ENCODE measurements around the gene GHRH.

The GHRH gene

GRCh38 chr20:37297066-37297736 is 35.6 kb upstream of the GHRH start:
- no peak for TF ChIP-seq CTCF (IDR thresholded peaks at IDR 0.05; ENCODE audit: low read depth, low read length)
- H3K4me3 ChIP-seq (ENCODE audit: low read depth, low read length) = no peak overlapping the region

DNA sequence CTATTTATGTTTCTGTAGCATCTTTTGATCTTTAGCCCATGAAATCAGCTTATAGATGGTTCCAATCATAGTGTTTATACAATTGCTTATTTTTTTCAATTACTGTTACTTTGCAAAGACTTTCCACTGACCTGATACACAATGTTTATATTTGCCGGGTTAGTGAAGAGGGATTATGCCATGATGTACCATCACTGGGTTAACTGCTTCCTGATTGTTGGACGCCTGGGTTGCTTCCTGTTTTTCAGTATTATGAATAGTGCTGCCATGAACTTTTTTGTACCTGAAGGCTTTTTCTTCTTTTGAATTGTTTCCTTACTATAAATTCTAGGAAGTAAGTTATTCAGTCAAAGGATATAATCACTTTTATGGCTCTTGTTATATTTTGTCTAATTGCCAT is 34.8 kb upstream of the GHRH start:
- no peak for TF ChIP-seq CTCF (IDR thresholded peaks at IDR 0.05; ENCODE audit: low read depth, low read length)
- H3K4me3 ChIP-seq (ENCODE audit: low read depth, low read length) = no peak overlapping the region

GRCh38 chr20:37295595-37295994 is 34.0 kb upstream of the GHRH start:
- TF ChIP-seq CTCF (IDR thresholded peaks at IDR 0.05; ENCODE audit: low read depth, low read length) = no peak
- no peak overlapping the region for H3K4me3 ChIP-seq (ENCODE audit: low read depth, low read length)

GRCh38 chr20:37295001-37295400 is 33.4 kb upstream of the GHRH start:
- no peak overlapping the region for H3K4me3 ChIP-seq (ENCODE audit: low read depth, low read length)
- TF ChIP-seq CTCF (IDR thresholded peaks at IDR 0.05; ENCODE audit: low read depth, low read length) = no peak

DNA sequence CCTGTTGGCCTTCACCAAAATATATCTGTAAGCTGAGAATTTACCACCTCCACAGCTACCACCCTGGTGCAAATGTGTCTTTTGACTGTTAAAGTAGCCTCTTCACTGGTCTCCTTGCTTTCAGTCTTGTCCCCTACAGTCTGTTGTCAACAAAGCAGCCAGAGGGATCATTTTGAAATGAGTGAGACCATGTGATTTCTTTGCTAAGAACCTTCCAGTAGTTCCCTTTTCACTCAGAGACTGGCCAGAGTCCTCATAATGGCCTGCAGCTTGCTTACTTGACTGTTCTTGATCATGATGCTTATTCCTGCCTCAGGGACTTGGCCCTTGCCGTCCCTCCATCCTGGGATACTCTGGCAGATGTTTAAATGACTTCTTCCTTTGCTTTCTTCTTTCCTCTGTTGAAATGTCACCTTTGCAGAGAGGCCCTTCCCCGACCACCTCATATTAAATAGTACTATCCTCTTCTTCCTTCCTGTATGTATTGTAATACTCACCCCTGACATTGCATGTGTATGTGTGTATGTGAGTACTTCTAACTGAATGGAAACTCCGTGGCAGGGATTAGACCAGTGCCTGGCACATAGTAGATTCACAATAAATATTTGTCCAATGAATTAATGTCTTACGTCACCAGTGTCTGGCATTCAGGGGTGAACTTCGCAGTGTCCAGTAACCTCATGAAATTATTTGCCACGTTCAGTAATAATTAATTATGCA is 32.8 kb upstream of the GHRH start:
- no peak for TF ChIP-seq CTCF (IDR thresholded peaks at IDR 0.05; ENCODE audit: low read depth, low read length)

DNA sequence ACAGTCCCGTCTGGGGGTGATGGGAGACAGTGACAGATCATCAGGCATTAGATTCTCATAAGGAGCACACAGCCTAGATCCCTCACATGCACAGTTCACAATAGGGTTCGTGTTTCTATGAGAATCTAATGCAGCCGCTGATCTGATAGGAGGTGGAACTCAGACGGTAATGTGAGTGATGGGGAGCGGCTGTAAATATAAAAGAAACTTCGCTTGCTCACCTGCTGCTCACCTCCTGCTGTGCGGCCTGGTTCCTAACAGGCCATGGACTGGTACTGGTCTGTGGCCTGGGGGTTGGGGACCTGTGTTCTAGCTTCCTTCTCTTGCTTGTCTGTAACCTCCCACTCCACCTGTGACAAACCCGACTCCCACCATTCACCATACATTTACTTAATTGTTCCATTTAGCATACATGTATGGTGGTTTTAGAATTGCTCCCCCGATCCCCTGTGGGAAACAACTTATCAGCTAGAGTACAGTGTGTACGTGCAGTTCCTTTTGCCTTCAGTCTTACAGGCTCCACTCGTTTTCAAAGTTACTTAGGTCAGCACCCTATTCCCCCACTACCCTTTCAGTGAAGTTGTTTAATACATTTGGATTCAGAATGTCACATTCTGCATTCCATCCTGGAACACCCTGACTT is 31.8 kb upstream of the GHRH start:
- H3K4me3 ChIP-seq (ENCODE audit: low read depth, low read length) = no peak overlapping the region
- no peak for TF ChIP-seq CTCF (IDR thresholded peaks at IDR 0.05; ENCODE audit: low read depth, low read length)

More for the DNA sequence above, 32.8 kb upstream of the GHRH start:
- H3K4me3 ChIP-seq (ENCODE audit: low read depth, low read length) = no peak overlapping the region

DNA sequence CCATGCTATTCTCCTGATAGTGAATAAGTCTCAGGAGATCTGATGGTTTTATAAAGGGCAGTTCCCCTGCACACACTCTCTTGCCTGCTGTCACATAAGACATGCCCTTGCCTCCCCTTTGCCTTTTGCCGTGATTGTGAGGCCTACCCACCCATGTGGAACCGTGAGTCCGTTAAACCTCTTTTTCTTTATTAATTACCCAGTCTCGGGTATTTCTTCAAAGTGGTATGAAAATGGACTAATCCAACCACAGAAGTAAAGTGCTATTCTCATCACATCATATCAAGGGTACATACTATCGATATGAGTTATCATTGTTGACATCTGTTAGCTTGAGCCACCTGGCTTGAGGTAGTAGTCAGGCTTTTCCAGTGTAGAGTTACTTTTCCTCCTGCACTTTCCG is 30.1 kb upstream of the GHRH start:
- H3K4me3 ChIP-seq (ENCODE audit: low read depth, low read length) = no peak overlapping the region

More for the DNA sequence above, 30.1 kb upstream of the GHRH start:
- no peak for TF ChIP-seq CTCF (IDR thresholded peaks at IDR 0.05; ENCODE audit: low read depth, low read length)

All from WI38 (cell line).